GM19397 (cell line): Measurements from ENCODE around the gene CDK6.
"Not testable (repeated sequence)": the region's sequence is repeated elsewhere in the genome, so short reads cannot be mapped to it uniquely, and the experiment has no call there.

Source experiments
- ATAC-seq: cut with Tn5 transposase; IDR thresholded peaks from one replicate; pipeline ENCODE4 v1.9.1; 2021; ENCODE audit warnings: mild to moderate bottlenecking, moderate library complexity; ENCODE audit not compliant: unreplicated experiment

Gene CDK6

GRCh38 chr7:92604517-92604916 lies 231.9 kb downstream of the CDK6 start:
- not testable (repeated sequence) for ATAC-seq

- no peak for ATAC-seq
Measured at GRCh38 chr7:92603089-92603445, 233.3 kb downstream of the CDK6 start.

GRCh38 chr7:92602352-92603088 lies 233.9 kb downstream of the CDK6 start:
- no peak for ATAC-seq

GRCh38 chr7:92598310-92598981 lies 237.9 kb downstream of the CDK6 start:
- peak; percentile 55 for ATAC-seq

GRCh38 chr7:92595281-92595680 lies 241.1 kb downstream of the CDK6 start:
- no peak for ATAC-seq

- no peak for ATAC-seq
Measured at GRCh38 chr7:92594746-92595145, 241.6 kb downstream of the CDK6 start.

- no peak for ATAC-seq
Measured at GRCh38 chr7:92590711-92591310, 245.6 kb downstream of the CDK6 start.

- ATAC-seq: no peak
Measured at GRCh38 chr7:92589056-92589455, 247.3 kb downstream of the CDK6 start.

- no peak for ATAC-seq
Measured at GRCh38 chr7:92588561-92588960, 247.8 kb downstream of the CDK6 start.

GRCh38 chr7:92586841-92587240 lies 249.5 kb downstream of the CDK6 start:
- ATAC-seq: no peak

- ATAC-seq: no peak
Measured at GRCh38 chr7:92586403-92586802, 250.0 kb downstream of the CDK6 start.

GRCh38 chr7:92584953-92585352 lies 251.4 kb downstream of the CDK6 start:
- ATAC-seq: no peak

- ATAC-seq: no peak
Measured at GRCh38 chr7:92582948-92583347, 253.4 kb downstream of the CDK6 start.

GRCh38 chr7:92576296-92576695 lies 260.1 kb downstream of the CDK6 start:
- ATAC-seq: no peak

GRCh38 chr7:92569137-92569536 lies 267.2 kb downstream of the CDK6 start:
- ATAC-seq: no peak

- ATAC-seq: no peak
Measured at GRCh38 chr7:92567460-92567859, 268.9 kb downstream of the CDK6 start.

- no peak for ATAC-seq
Measured at GRCh38 chr7:92563345-92563744, 273.0 kb downstream of the CDK6 start.

GRCh38 chr7:92560602-92561001 lies 275.8 kb downstream of the CDK6 start:
- ATAC-seq: no peak

- no peak for ATAC-seq
Measured at GRCh38 chr7:92557808-92558362, 278.5 kb downstream of the CDK6 start.

- no peak for ATAC-seq
Measured at GRCh38 chr7:92557249-92557648, 279.1 kb downstream of the CDK6 start.
